IgD-negative memory B cell (primary cell): ENCODE results near the gene OTUB1. TPM values are rescaled to one million over a fixed set of nuclear protein-coding genes. Genes with fewer than 3 reads are reported as not detected.

Experiments used
- H3K27ac Mint-ChIP-seq, 3 donors: one replicate each; pipeline ENCODE4 v1.8.0; 2020 to 2022; ENCODE audit warnings: mild to moderate bottlenecking in 3 of 3, mixed read lengths in 3 of 3, moderate library complexity in 1 of 3
- H3K27me3 Mint-ChIP-seq: one replicate; pipeline ENCODE4 v1.8.0; 2021; ENCODE audit warnings: mixed read lengths
- H3K36me3 Mint-ChIP-seq: one replicate; pipeline ENCODE4 v1.8.0; 2020; ENCODE audit warnings: mild to moderate bottlenecking, mixed read lengths
- H3K4me1 Mint-ChIP-seq, 3 donors: one replicate each; pipeline ENCODE4 v1.8.0; 2020 to 2022; ENCODE audit warnings: mixed read lengths in 3 of 3, mild to moderate bottlenecking in 1 of 3
- H3K4me3 Mint-ChIP-seq, 4 donors: one replicate each; pipeline ENCODE4 v1.8.0; 2020 to 2022; ENCODE audit warnings: mild to moderate bottlenecking in 4 of 4, mixed read lengths in 4 of 4, moderate library complexity in 3 of 4
- H3K9me3 Mint-ChIP-seq, 3 donors: one replicate each; pipeline ENCODE4 v1.8.0; 2020 to 2021; ENCODE audit warnings: mixed read lengths in 3 of 3, mild to moderate bottlenecking in 1 of 3
- polyA plus RNA-seq: library from polyadenylated mRNA; unstranded; fragments of 300-500 nt; fragmentation: Illumina TruSeq; gene quantifications from one replicate; pipeline ENCODE4 v1.2.3, GENCODE V29; 2021

The OTUB1 gene
- polyA plus RNA-seq, 1 donor from 2014 or later = 117 TPM

DNA sequence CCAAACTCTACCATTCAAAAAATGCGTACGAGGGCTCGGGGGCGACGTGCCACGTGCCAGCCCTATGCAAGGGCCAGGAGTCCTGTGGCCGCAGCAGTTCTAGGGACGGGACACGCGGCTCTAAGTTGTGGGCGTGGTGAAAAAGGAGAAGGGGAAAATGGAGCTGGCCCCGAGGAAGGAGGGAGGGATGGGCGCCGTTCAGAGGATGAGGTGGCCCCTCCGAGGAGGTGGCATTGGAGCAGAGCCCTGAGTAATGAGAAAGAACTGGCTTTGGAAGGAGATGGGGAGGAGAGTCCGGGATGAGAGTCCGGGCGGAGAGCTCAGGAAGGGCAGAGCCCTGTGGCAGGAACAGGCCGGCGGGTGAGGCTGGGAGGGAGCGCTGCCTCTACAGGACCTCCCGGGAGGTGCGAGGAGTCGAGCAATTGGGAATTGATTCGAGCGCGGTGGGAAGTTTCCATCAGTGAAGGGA lies 21.0 kb downstream of the OTUB1 start:
- H3K27me3 Mint-ChIP-seq = peaks cover 24% of the 10 kb centered on the region
- H3K9me3 Mint-ChIP-seq = no peaks in the 10 kb centered on the region
- H3K36me3 Mint-ChIP-seq = no peaks in the 10 kb centered on the region
- H3K4me3 Mint-ChIP-seq = peak overlapping the region; percentile 25 to 87 (median 55)
- H3K27ac Mint-ChIP-seq = no peak overlapping the region
- H3K4me1 Mint-ChIP-seq = peaks cover 0 to 6% (median 0%) of the 10 kb centered on the region in 3 donors

DNA sequence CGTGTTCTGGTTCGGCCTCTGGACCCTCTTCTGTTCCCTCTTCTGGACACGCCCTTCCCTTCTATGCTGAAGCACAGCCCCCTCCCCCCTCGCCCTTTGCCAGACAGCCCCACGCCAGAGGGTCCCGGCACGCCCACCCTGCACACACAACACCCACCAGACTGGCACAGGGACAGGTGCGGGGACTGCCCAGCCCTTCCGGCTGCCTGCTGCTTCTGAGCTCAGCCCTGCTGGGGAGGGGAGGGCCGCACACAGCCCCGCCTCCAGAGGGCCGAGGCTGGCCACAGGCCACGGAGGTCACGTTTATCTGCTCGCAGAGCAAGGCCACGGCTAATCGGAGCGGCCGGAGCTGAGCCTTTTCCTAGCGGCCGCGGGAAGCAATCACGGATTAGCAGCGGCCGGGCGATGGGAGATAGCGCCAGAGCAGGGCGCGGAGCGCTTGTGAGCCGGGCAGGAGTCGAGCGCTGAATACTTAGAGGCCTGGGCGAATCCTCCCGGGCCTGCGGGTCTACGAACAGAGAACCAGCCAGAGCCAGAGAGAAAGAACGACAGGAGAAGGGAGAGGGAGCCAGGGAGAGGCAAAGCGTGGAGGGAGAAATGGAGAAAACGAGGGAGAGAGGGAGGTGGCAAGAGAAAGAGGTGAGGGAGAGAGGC lies 21.5 kb downstream of the OTUB1 start:
- Mint-ChIP-seq H3K27ac (no peak overlapping the region), H3K27me3 (peaks cover 24% of the 10 kb centered on the region), H3K4me3 (peak overlapping the region in 3 of 4 donors; percentile 25 to 87 (median 74)), H3K9me3 (no peaks in the 10 kb centered on the region), H3K4me1 (peaks cover 0 to 6% (median 0%) of the 10 kb centered on the region in 3 donors), H3K36me3 (no peaks in the 10 kb centered on the region)

DNA sequence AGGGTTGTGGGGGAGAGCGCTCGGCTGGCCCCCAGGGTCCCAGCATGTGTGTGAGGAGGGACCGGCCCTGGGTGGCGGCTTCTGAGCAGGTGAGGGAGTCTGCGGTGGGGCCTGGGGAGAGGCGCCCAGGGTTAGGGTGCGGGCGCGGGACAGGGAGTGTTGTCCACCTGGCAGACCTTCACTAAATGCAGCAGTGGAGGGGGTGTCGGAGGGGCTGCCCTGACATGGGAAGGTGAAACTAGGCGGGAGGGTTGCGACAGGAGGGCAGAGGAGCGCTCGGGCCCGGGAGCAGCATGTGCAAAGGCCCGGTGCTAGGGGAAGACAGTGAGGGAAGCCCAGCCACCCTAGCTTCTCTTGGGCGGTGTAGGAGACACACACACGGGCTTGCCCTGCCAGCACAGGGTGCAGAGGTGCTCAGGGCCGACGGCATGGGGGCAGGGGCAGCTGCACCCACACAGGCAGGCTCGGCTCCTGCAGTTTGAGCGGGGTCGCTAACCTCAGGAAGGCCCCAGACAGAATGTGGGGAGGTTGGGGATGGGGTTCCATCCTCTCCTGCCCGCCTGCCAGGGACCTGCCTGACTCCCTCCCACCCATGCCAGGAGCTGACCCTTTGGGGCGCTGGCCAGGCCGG lies 22.2 kb downstream of the OTUB1 start:
- Mint-ChIP-seq H3K27me3 (peaks cover 24% of the 10 kb centered on the region), H3K9me3 (no peaks in the 10 kb centered on the region), H3K27ac (no peak overlapping the region), H3K4me3 (peak overlapping the region in 1 of 4 donors; percentile 65), H3K4me1 (peaks cover 0 to 6% (median 0%) of the 10 kb centered on the region in 3 donors), H3K36me3 (no peaks in the 10 kb centered on the region)

DNA sequence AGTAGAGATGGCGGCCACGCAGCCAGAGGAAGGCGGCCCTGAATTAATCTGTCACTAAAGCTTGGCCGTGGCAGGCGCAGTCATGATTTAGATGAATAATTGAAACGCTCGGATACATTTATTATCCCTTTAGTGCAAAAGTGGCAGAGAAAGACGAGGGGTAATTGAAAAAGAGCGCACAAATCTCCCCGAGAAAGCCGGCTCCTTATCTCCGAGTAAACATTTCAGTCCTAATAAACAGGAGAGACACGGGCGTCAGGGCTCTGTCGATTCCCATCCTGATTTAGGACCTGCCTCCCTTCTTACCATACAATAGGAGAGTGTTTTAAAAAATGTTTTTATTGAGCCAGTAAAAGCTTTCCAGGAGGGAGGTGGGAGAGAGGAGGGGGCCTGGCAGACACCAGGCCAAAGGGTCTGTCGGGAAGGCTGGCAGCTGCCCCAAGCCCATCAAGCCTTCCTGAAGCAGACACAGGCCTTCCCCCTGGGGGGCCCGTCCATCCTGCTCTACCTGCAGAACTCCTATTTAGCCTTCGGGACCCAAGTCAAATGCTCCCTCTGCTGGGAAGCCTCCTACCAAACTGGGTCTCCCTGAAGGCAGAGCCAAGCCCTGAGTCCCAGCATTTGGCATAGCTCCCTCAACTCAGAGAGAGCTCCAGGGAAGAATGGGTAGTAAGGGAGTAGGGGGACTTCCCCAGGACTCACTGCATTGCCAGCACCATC lies 22.8 kb downstream of the OTUB1 start:
- H3K36me3 Mint-ChIP-seq = no peaks in the 10 kb centered on the region
- peaks cover 0 to 6% (median 0%) of the 10 kb centered on the region in 3 donors for H3K4me1 Mint-ChIP-seq
- no peak overlapping the region for H3K27ac Mint-ChIP-seq
- H3K9me3 Mint-ChIP-seq = no peaks in the 10 kb centered on the region
- no peak overlapping the region for H3K4me3 Mint-ChIP-seq
- H3K27me3 Mint-ChIP-seq = peaks cover 24% of the 10 kb centered on the region

DNA sequence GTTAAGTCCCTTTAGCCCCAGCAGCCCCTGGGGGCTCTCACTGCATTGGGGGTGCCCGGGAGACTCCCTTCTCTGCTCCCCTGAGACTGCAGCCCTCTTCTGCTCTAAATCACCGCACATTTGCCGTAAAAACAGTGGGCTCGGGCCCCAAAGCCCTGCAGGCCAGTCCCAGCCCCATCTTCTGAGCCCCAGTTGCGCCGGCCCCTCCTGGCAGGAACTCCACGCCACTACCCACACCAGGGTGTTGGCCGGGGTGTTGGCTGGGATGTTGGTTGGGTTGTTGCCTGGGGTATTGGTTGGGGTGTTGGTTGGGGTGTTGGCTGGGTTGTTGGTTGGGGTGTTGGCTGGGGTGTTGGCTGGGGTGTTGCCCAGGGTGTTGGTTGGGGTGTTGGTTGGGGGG lies 23.5 kb downstream of the OTUB1 start:
- peaks cover 0 to 6% (median 0%) of the 10 kb centered on the region in 3 donors for H3K4me1 Mint-ChIP-seq
- H3K4me3 Mint-ChIP-seq = no peak overlapping the region
- no peak overlapping the region for H3K27ac Mint-ChIP-seq
- peaks cover 24% of the 10 kb centered on the region for H3K27me3 Mint-ChIP-seq
- H3K9me3 Mint-ChIP-seq = no peaks in the 10 kb centered on the region
- no peaks in the 10 kb centered on the region for H3K36me3 Mint-ChIP-seq

DNA sequence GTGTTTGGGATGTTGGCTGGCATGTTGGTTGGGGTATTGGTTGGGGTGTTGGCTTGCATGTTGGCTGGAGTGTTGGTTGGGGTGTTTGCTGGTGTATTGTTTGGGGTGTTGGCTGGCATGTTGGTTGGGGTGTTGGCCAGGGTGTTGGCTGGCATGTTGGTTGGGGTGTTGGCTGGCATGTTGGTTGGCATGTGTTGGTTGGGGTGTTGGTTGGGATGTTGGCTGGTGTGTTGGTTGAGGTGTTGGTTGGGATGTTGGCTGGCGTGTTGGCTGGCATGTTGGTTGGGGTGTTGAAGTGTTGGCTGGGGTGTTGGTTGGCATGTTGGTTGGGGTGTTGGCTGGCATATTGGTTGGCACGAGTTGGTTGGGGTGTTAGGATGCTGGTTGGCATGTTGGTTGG lies 24.5 kb downstream of the OTUB1 start:
- Mint-ChIP-seq H3K4me3 (peak overlapping the region in 1 of 4 donors; percentile 74), H3K27me3 (peaks cover 24% of the 10 kb centered on the region), H3K27ac (no peak overlapping the region), H3K36me3 (no peaks in the 10 kb centered on the region), H3K4me1 (peaks cover 0 to 6% (median 0%) of the 10 kb centered on the region in 3 donors), H3K9me3 (no peaks in the 10 kb centered on the region)

DNA sequence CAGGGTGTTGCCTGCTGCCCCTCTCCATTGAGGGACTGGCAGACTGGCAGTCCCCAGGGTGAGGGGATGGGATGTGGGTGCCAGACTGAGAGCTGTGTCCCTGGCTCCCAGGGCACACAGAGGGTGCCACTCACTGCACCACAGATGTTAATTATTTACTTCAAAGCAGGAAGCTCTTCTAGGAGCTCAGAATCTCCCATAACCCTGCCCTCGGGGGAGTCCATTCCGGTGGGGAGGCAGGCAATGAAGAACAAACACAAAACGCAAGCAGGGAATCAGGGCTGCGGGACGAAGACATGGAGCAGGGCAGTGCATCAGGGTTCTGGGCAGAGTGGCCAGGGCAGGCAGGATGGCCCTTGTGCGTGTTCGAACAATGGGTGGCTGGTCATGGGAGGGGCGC lies 25.1 kb downstream of the OTUB1 start:
- Mint-ChIP-seq H3K27ac (no peak overlapping the region), H3K9me3 (no peaks in the 10 kb centered on the region), H3K27me3 (peaks cover 21% of the 10 kb centered on the region), H3K36me3 (no peaks in the 10 kb centered on the region), H3K4me3 (no peak overlapping the region), H3K4me1 (peaks cover 0 to 6% (median 0%) of the 10 kb centered on the region in 3 donors)

DNA sequence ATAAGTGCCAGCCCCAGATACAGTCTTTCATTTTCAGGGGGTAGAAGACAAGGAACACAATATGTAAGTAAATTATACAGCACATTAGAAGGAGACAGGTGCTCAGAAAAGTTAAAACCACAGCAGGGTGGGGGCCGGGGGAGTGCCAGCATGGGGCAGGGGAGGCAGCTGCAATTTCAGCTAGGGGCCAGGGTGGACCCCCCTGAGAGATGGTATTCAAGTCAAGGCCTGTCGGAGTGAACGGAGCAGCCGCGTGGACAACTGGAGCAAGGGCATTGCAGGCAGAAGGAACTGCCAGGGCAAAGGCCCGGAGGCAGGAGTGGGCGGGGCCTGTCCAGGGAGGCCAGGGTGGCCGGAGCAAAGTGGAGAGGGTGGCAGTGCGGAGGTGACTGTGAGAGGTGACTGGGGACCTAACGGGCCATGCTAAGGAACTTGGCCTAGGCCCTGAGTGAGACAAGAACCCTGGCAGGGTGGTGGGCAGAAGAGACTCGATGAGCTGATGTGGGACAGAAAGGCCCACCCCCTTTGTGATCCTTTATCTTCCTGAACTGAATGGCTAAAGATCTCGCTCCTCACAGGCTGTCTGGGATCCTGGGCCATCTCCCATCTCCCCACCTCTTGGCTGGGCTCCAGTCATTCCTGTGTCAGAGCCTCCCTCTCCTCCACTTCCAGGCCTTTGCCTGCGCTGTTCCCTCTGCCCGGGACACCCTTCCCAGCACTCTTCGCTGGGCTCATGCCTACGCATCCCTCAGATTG lies 27.1 kb downstream of the OTUB1 start:
- H3K36me3 Mint-ChIP-seq = no peaks in the 10 kb centered on the region
- H3K27ac Mint-ChIP-seq = no peak overlapping the region
- H3K27me3 Mint-ChIP-seq = peaks cover 2% of the 10 kb centered on the region
- H3K9me3 Mint-ChIP-seq = no peaks in the 10 kb centered on the region
- H3K4me3 Mint-ChIP-seq = no peak overlapping the region
- no peaks in the 10 kb centered on the region for H3K4me1 Mint-ChIP-seq

DNA sequence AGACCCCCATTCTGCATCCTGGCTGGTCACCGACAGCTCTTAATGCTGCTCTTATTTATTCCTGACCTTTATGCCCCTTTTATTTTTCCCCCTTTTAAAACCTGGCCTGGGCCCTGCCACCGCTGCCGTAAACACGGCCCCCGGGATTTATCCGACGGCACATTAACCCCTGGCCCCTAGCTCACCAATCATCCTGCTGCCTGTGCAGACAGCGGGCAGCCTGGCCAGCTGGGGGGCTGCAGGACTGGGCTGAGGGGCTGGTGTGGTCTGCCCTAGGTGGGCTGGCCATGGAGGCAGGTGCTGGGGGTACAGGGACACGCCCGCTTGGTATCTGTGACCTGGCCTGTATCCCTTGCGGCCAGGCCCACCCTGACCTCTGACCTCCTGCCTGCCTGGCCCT lies 28.1 kb downstream of the OTUB1 start:
- H3K27ac Mint-ChIP-seq = no peak overlapping the region
- no peaks in the 10 kb centered on the region for H3K9me3 Mint-ChIP-seq
- H3K4me1 Mint-ChIP-seq = no peaks in the 10 kb centered on the region
- H3K27me3 Mint-ChIP-seq = no peaks in the 10 kb centered on the region
- no peak overlapping the region for H3K4me3 Mint-ChIP-seq
- H3K36me3 Mint-ChIP-seq = no peaks in the 10 kb centered on the region

DNA sequence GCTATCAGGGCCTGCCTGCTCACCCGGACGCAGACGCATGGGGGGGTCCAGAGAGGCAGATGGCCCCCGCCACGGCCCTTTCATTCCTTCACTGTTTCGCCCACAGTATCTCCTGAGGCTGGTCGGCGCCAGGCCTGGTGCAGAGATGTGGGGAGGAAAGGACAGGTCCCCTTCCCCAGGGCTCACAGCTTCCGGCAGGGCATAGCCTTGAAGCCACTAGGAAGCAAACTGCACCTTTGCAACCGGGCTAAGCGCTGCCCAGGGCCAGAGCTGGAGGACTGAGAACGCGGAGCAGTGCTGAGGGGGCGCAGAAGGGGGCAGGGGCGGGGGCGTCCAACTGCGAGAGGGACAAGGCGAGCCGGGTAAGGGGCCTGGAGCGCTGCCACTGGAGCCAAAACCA lies 29.3 kb downstream of the OTUB1 start:
- H3K27ac Mint-ChIP-seq = no peak overlapping the region
- H3K27me3 Mint-ChIP-seq = peaks cover 4% of the 10 kb centered on the region
- H3K36me3 Mint-ChIP-seq = no peaks in the 10 kb centered on the region
- no peaks in the 10 kb centered on the region for H3K9me3 Mint-ChIP-seq
- H3K4me3 Mint-ChIP-seq = no peak overlapping the region
- no peaks in the 10 kb centered on the region for H3K4me1 Mint-ChIP-seq

DNA sequence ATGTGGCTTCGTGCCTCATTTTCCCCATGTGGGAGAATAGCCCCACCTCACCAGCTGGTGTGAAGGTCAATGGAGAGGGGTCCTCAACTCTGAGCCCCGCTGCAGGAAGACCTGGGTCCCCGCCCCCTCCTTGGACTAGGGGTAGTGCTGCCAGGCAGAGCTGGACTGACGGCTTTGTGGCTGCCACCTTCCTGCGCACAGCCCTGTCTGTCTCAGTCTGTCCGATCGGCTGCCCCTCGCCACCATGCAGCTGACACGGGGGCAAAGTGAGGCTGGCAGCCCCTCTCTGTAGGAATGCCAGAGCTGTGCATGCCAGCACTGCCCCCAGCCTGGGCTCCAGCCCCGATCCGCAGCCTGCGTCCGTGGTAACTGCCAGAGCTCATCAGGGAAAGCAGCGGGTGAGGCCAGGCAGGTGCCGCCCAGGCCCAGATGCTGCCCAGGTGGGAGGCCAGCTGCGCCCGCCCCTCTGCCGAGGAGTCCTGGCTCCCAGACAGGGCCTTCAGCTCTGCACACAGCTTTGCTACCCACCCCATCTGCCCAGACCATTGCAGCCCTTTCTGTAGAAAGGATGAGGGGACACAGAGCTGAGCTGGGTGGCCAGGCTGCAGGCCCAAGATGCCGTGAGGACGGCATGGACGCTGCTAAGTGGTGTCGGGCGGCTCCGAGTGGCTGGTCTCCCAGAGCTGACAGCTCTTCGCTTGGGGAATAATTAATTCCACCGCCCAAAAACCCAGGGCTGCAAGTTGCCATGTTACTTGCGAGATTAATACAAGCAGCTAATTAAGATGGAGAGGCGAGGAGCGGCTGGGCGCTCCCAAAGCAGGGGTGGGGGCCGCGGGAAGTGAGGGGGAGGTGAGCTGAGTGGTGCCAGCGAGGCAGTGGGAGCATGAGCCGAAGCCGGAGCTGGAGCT lies 30.0 kb downstream of the OTUB1 start:
- Mint-ChIP-seq H3K9me3 (no peaks in the 10 kb centered on the region), H3K27me3 (peaks cover 4% of the 10 kb centered on the region), H3K27ac (no peak overlapping the region), H3K4me1 (no peaks in the 10 kb centered on the region), H3K36me3 (no peaks in the 10 kb centered on the region), H3K4me3 (no peak overlapping the region)

DNA sequence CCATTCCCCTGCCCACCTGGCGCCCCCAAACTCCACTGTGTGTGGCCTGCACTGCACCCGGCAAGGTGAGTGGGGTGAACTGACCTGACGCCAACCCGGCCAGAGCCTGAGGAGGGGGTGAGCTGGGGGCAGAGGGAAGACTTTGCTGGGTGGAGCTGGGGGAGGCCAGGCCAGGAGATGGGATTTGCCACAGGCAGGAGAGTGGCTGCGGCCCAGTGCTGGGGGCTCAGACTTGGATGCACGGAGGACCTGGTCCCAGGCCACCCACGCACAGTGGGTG lies 31.6 kb downstream of the OTUB1 start:
- H3K4me1 Mint-ChIP-seq = no peaks in the 10 kb centered on the region
- no peaks in the 10 kb centered on the region for H3K9me3 Mint-ChIP-seq
- no peak overlapping the region for H3K4me3 Mint-ChIP-seq
- no peaks in the 10 kb centered on the region for H3K36me3 Mint-ChIP-seq
- H3K27ac Mint-ChIP-seq = no peak overlapping the region
- H3K27me3 Mint-ChIP-seq = peaks cover 4% of the 10 kb centered on the region

DNA sequence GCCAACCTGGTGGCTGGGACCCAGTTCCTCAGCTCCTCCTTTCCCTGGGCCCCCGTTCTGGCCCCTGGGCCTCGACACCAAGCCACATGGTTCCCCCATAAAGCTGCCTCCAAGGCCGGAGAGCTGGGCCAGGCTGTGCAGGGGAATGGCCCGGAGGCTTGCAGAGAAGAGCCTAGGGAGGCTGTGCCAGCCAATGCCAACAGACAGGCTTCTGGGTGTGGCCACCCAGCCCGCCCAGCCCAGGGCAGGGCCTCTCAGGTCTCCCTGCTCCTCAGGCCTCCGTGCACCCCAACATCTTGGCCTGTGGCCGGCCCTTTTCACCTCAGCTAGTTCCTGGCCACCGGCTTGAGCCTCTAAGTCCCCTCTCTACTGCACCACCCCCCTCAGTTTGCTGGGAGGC lies 32.1 kb downstream of the OTUB1 start:
- Mint-ChIP-seq H3K4me3 (no peak overlapping the region), H3K27ac (no peak overlapping the region), H3K36me3 (no peaks in the 10 kb centered on the region), H3K9me3 (no peaks in the 10 kb centered on the region), H3K4me1 (no peaks in the 10 kb centered on the region), H3K27me3 (peaks cover 4% of the 10 kb centered on the region)
